Renal cortical epithelial cell (primary cell): ENCODE data around the gene SBK2. TPM values are rescaled to one million over a fixed set of nuclear protein-coding genes. Genes with fewer than 3 reads are reported as not detected.
"Not testable (repeated sequence)": the region's sequence is repeated elsewhere in the genome, so short reads cannot be mapped to it uniquely, and the experiment has no call there.

Experiments
- DNase-seq: peaks from one replicate; pipeline ENCODE4 v3.0.0-alpha.2; 2011; ENCODE audit warnings: low read depth
- total RNA-seq: library from RNA; depleted of rRNA; stranded (reverse); fragments of >200 nt; gene quantifications from 2 replicates; pipeline ENCODE4 v1.2.3, GENCODE V29; 2014

Gene SBK2
- total RNA-seq: 2.1 TPM in 1 of 2 replicates, not detected in the other

- DNase-seq: no peak
These were observed at the start of gene SBK2 for GRCh38 chr19:55536951-55537740. SBK2 (minus strand) TSS chr19:55537133; CDS start chr19:55536294, 839 bp downstream.

DNA sequence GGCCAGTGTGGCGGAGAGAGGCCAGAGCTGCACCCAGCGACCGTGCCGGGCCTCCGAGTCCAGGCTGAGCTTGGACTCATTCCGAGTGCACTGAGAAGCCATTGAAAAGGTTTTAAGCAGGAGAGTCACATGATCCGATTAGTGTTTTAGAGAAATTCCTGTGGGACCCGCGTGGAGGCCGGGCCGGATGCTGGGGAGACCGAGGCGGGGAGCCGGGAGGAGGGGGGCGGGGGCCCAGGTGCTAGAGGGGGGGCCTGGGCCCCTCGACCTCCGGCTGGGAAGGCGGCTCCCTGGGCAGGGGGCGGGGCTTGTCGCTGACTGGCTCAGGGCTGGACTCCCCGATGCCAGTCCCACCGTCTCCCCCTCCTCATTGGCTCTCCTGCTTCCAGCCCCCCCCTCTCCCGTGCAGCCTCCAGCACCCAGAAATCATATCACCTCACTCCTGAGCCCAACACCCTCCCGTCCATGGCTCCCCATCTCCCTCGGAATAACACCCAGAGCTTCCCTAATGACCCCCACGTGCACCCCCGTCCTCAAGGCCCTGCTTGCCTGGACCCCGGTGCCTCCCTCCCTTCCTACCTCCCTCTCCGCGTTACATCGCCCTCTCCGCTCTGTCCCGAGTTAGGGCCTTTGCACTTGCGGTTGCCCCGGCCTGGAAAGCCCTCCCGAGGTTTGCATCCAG, 48.9 kb upstream of the SBK2 start:
- DNase-seq: peak; percentile 74

- DNase-seq: no peak
These were observed 47.9 kb upstream of the SBK2 start for GRCh38 chr19:55584871-55585270.

GRCh38 chr19:55583897-55584296, 47.0 kb upstream of the SBK2 start:
- not testable (repeated sequence) for DNase-seq

- not testable (repeated sequence) for DNase-seq
These were observed 45.4 kb upstream of the SBK2 start for GRCh38 chr19:55582284-55582683.

- DNase-seq: peak; percentile 96
These were observed 44.9 kb upstream of the SBK2 start for GRCh38 chr19:55581823-55582223.

- no peak for DNase-seq
These were observed 44.4 kb upstream of the SBK2 start for GRCh38 chr19:55581145-55581822.

DNA sequence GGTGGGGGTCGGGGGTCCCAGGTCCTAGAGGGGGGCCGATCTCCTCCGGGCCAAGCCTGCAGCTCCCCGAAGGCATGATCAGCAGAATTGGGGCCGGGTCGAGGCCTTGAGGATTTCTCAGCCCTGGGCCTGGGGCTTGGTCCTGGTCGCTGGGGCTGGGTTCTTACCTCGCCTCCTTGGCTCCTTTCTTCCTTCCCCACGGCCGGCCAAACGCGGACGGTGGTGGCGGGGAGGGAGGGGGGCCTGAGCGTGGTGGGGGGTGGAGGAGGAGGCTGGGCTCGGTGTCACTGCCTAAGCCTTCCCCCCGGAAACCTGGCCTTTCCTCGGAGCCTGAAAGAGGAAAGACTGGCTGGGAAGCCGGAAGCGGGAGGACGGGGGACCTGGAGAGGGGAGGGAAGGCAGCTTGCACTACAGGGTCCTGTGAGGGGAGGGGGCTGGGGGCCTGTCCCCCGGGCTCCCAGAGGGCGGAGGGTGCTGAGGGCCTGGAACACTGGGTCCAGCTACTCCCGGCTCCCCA, 43.8 kb upstream of the SBK2 start, which contains the start of gene ZNF579:
ZNF579 (minus strand) TSS at position 221 of the 517 bp plus-strand sequence. CDS start 1,209 bp downstream, outside the sequence.
- peak; percentile 68 for DNase-seq

DNA sequence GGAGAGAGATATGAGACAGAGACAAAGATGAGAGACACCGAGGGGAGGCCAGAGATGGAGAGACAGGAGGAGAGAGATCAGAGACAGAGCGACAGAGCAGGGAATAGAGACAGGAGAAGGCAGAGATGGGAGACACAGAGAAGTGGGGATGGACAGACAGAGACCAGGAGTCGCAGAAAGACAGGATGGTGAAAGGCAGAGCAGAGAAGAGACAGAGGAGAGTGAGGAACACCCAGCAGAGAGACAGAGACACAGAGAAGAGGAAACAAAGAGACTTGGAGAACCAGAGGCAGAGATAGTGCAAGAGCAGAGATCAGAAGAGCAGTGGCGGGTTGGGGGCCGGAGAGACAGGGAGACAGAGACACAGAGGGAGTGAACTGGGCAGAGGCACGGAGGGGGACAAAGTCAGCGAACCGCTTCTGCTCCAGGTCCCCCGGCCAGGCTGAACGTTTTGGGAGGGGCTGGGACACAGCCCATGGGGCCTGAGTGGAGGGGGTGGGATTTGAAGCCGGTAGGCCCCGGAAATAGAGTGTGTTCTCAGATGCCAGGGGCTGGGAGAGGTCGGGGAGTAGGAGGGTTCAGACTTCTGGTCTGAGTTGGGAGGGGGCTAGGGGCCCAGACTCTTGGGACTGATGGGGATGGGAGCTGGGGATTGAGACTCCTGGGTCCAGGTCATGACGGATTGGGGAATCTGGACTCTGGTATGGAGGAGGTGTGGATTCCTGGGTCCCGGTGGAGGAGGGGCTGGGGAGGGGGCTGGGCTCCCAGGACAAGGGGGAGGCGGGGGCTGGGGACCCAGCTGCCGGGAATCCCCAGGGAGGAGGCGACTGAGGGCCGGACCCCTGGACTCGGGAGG, 43.1 kb upstream of the SBK2 start:
- DNase-seq: no peak

DNA sequence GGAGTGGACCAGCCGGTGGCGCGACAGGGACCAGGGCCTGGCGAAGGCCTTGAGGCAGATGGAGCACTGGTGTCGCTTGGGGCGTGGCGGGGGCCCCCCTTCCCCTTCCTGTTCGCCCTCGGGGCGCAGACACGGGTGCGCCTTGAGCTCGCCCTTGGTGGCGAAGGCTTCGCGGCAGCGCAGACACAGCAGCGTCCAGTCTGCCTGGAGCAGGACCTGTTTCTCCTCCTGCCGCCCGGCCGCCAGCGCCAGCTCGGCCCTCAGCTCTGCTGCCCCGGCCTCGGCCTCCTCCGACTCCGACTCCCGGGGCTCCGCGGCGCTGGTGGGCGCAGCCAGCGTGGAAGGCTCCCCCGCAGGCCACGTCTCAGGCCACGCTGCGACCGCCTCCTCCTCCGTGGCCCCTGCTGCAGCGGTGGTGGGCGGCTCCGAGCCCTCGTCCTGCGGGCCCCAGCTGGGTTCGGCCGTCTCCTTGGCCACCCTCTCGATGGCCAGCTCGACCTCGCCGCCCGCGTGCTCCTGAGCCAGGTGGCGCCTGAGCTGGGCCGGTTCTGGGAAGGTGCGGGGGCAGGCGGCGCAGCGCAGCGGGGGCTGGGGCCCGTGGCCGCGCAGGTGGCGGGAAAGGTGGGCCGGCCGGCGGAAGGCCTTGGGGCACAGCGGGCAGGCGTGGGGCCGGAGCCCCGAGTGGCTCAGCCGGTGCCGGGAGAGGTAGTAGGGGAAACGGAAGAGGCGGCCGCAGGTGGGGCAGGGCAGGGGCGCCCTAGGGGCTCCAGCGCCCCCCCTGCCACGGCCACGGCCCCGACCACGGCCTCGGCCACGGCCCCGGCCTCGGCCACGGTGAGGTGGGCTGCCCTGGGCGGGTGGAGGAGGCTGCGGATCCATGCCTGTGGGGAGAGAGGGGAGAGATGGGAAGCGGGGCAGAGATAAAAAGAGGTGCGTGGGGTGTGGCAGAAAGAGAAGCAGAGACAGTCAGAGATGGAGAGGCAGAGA, 42.1 kb upstream of the SBK2 start:
- DNase-seq: no peak

GRCh38 chr19:55578031-55578760, 41.3 kb upstream of the SBK2 start:
- no peak for DNase-seq

GRCh38 chr19:55576746-55577145, 39.8 kb upstream of the SBK2 start:
- no peak for DNase-seq

DNA sequence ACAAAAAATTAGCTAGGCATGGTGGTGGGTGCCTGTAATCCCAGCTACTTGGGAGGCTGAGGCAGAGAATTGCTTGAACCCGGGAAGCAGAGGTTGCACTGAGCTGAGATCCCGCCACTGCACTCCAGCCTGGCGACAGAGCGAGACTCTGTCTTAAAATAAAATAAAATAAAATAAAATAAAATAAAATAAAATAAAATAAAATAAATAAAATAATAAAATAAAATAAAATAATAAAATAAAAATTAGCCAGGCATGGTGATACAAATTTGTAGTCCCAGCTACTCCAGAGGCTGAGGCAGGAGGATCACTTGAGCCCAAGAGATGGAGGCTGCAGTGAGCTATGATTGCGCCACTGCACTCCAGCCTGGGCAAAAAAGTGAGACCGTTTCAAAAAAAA, 37.0 kb upstream of the SBK2 start:
- not testable (repeated sequence) for DNase-seq

DNA sequence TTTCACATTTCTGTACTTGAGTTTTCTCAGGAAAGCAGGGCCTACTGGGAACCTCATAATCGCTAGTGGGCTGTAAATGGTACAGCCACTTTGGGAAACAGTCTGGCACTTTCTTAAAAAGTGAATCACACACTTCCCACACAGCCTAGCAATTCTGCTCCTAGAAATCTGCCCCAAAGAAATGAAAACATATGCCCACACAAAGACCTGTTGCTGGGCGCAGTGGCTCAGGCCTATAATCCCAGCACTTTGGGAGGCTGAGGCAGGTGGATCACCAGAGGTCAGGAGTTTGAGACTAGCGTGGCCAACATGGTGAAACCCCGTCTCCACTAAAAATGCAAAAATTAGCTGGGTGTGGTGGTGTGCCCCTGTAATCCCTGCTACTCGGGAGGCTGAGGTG, 32.5 kb upstream of the SBK2 start:
- DNase-seq: not testable (repeated sequence)

DNA sequence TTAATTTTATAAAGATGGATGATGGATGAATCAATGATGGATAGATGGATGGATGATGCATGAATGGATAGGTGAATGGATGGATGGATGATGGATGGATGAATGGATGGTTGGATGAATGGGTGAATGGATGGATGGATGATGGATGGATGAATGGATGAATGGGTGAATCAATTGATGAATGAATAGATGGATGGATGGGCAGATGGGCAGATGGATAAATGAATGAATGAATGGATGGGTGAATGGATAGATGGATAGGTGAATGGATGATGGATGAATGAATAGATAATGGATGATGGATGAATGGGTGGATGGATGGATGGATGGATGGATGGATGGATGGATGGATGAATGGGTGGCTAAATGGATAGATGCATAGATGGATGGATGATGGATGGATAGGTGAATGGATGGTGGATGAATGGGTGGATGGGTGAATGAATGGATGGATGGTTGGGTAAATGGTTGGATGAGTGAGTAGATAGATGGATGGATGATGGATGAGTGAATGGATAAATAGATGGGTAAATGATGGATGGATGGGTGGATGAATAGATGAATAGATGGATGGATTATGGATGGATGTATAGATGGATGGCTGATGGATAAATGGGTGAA, 30.9 kb upstream of the SBK2 start:
- no peak for DNase-seq

DNA sequence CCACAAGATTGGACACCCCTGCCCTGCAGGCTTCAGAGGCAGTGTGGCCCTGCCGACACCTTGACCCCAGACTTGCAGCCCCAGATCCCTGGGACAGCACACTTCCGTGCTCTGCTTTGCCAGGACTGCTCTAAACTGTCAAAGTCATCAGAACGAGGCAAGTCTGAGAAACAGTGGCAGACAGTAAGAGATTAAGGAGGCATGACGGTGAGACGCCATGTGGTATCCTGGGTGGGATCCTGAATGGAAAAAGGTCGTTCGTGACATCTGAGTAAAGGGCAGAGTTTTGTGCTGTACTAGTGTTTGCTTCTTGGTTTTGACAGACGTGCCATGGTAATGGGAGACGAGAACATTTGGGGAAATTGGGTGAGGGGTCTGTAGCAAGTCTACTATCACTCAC, 29.9 kb upstream of the SBK2 start:
- no peak for DNase-seq

DNA sequence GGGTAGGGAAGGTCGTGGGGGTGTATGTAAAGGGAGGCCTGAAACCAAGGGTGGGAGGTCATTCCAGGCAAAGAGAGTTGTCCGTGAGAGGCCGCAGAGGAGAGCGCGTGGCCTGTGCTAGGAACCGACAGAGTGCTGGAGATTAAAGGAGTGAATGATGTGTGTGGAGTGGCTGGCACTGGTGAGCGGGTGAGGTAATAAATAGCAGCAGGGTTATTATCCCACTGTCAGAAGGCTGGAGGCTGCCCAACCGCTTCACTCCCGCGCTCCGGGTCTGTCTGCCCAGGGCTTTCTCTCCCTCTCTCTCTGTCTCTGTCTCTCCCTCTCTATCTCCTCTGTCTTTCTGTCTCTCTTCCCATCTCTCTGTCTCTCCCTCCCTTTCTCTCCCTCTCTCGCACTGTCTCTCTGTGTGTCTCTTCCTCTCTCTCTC, 26.3 kb upstream of the SBK2 start:
- no peak for DNase-seq

- no peak for DNase-seq
These were observed 22.8 kb upstream of the SBK2 start for GRCh38 chr19:55559684-55560083.

GRCh38 chr19:55554741-55555152, 17.8 kb upstream of the SBK2 start:
- no peak for DNase-seq
